HG03439 (cell line): ENCODE measurements around the gene CHPT1.
A peak's percentile ranks its signal among the peaks of the same experiment; 100 is the strongest.
"Not testable (repeated sequence)": the region's sequence is repeated elsewhere in the genome, so short reads cannot be mapped to it uniquely, and the experiment has no call there.

Experiments
- ATAC-seq: cut with Tn5 transposase; IDR thresholded peaks from one replicate; pipeline ENCODE4 v1.9.1; 2021; ENCODE audit warnings: mild to moderate bottlenecking, moderate library complexity; ENCODE audit not compliant: unreplicated experiment

CHPT1 gene

DNA sequence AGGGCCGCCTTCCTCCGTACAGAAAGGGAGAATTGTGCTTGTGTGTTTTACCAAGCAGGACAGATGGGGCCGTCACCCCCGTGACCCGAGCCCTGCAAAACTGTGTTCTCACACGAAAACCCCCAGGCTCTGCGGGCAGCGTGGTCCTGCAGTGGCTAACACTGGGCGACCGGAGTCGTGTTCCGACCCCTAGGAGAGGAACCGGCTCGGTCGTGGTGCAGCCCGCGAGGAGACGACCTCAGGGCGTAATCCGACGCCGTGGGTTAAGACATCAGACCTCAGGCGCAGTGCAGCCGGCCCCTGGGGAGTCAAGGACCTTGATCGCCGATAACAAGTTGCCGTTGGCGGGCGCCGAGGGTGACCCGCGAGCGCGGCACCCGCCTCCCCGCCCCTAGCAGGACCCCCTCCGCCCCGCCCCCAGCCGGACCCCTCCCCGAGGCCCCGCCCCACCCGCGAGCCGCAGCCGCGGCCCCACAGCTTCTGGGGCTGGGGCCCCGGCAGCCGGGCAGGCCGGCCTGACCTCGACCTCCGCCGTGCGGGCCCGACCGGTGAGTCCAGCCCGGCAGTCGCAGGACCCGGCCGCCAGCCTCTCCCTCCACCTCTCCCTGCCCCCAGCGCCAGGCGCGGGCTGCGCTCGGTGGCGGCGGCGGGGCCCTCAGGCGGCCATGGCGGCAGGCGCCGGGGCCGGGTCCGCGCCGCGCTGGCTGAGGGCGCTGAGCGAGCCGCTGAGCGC, at the start of gene CHPT1:
Gene CHPT1, plus strand, starts transcription at position 444 of the 733 bp plus-strand sequence. Its CDS starts 222 bp downstream, at position 666.
- peak; percentile 69 for ATAC-seq

DNA sequence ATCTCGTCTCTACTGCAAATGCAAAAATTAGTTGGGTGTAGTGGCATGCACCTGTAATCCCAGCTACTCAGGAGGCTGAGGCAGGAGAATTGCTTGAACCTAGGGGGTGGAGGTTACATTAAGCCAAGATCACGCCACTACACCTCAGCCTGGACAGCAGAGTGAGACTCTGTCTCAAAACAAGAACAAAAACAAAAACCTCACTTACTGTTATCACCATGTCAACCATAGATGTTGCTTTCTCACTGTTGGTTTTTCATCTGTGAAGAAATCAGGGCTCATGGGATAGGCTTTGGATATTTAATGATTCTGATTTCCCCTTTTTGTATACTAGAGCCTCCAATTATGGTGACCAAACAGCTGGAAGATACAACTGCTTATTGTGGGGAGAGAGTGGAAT, 49.7 kb upstream of the CHPT1 start:
- ATAC-seq: no peak

- no peak for ATAC-seq
Observed at GRCh38 chr12:101648195-101648594, 49.2 kb upstream of the CHPT1 start.

GRCh38 chr12:101650346-101651117, 46.9 kb upstream of the CHPT1 start:
- ATAC-seq: no peak

- no peak for ATAC-seq
Observed at GRCh38 chr12:101653030-101653429, 44.4 kb upstream of the CHPT1 start.

DNA sequence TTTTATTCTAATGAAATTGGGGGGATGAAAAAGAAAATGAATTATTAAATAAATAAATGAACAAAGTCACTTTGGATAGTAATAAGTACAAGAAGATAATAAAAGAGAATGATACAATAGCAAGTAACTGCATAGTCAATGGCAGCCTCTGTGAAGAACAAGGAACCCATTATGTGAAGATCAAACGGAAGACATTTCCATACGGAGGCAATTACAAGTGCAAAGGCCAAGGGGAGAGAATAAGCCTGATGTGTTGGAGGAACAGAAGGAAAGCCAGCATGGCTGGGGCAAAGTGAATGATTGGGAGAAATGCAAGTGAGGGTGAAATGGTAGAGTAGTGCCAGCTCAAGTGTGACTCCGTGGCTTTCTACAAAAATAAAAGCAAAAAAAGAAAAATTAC, 43.9 kb upstream of the CHPT1 start:
- ATAC-seq: no peak

DNA sequence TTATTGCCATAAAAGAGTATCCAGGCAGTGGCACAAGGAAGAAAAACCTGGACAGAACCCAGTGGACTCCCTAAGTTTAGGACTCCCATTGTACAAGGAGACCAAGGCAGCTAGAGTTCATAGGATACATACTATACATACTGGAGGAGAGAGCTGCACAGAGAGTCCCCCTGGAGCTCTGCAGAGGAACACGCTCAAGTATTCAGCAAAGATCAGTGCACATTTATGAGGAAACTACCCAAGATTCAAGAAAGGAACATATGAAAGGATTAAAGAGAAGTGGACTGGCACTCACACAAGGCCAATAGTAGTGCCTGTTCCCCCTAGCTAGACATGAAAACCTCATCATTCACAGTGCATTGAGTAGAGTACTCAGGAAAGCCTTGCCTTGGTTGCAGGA, 43.0 kb upstream of the CHPT1 start:
- no peak for ATAC-seq

DNA sequence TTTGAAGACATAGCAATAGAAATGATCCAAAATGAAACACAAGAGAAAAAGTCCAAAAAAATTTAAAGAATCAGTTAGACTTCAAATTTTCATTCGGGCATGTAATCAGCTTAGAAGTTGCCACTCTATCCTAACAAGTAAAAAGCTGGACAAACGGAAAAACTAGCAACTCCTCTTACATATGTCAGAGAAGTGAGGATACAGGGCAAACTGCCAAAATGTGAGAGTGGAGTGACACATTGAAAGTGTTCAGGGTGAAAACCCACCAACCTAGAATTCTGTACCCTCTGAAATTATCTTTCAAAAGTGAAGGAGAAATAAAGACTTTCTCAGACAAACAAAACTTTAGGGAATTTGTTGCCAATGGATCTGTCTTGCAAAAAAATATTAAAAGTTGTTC, 42.0 kb upstream of the CHPT1 start:
- ATAC-seq: no peak

GRCh38 chr12:101660662-101661061, 36.8 kb upstream of the CHPT1 start:
- ATAC-seq: not testable (repeated sequence)

GRCh38 chr12:101663298-101663697, 34.1 kb upstream of the CHPT1 start:
- ATAC-seq: no peak

GRCh38 chr12:101664992-101665391, 32.4 kb upstream of the CHPT1 start:
- no peak for ATAC-seq

DNA sequence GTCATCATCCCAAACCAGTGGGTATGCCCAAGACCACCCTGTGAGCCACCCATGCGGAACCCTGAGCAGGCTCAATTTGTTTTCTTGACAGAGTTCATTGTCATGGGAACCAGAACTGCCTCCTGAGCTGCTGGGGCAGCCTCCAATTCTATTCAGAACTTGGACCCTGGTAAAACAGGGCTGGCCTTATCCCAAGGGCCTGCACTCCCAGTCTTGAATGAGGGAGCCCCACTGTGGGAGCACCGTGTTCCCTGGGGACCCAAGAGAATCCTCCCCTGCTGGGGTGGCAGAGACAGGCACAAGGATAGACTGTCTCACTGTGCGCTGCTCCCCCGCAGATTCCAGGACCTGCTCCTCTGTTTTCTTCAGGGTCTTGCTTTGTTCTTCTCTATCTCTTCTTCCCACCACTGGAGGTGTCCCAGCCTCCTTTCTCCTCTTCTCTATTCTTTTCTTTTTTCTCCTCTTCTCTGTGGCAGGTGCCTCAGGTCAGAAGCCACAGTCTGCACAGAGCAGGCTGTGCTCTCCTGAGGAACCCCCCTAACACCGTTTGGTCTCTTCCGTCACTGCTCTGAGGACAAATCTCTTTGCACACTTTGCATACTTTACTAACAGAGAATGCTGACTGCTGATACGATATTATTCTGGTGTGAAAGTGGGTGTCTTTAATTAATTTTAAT, 31.2 kb upstream of the CHPT1 start:
- no peak for ATAC-seq

GRCh38 chr12:101667591-101667990, 29.8 kb upstream of the CHPT1 start:
- ATAC-seq: no peak

- ATAC-seq: no peak
Observed at GRCh38 chr12:101670007-101670671, 27.3 kb upstream of the CHPT1 start.

DNA sequence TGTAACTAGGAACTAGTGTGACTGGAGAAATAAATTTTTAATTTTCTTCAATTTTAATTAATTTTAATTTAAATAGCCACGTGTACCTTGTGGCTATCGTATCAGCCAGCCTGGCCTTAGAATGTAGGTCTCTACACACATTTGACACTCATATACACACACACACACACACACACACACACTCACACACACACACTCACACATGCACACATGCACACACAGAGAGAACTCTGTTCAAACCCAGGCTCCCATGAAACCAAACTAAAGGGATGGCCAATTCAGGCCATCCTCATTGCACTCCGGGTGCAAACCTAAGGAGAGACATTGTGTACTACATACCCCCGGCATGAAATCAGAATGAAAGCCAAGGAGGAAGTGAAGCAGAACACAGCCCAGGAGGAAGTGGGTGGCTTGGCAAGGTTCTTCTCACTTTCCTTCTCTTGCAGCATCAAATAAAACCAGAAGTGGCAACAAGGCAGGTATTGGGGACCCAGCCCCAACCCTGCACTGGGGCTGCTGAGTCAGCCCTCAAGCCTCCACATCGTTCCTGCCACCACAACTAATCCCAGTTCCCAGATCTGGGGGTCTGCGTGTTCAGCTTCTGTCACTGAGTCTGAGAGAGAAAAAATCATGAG, 26.2 kb upstream of the CHPT1 start:
- ATAC-seq: peak; percentile 81

DNA sequence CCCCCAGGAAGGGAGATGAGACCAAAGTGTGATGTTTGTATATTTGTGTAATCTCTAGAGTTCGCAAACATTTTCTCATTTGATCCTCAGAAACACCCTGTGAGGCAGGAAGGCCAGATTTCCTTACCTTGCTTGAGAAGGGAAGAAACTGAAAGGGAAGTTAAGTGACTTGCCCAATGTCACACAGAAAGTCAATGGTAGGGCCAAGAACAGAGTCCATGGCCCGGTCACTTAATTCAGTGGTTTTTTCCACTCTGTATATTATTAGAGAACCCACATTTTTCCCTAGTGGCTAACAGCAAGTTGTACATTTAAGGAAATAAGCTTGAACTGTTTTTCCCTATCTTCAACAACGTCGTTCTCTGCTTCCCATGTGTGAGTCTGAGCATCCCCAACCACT, 25.6 kb upstream of the CHPT1 start:
- ATAC-seq: no peak

DNA sequence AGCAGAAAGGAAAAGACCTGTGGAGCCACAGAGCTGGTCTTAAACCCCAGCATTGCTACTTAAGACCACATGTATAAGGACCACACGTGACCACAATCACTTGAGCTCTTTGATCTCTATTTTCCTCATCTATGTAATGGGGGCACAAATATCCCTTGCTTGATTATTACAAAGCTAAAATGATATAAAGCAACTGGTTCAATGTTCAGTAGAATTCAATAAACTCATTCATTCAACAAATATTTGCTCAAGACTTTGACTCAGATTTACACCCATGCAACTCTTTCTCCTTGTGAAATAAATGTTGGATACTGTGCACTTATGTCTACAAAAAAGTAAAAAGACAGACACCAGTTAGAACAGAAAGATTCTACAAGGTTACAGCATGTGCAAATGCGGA, 21.9 kb upstream of the CHPT1 start:
- no peak for ATAC-seq

- not testable (repeated sequence) for ATAC-seq
Observed at GRCh38 chr12:101676497-101676896, 20.9 kb upstream of the CHPT1 start.

DNA sequence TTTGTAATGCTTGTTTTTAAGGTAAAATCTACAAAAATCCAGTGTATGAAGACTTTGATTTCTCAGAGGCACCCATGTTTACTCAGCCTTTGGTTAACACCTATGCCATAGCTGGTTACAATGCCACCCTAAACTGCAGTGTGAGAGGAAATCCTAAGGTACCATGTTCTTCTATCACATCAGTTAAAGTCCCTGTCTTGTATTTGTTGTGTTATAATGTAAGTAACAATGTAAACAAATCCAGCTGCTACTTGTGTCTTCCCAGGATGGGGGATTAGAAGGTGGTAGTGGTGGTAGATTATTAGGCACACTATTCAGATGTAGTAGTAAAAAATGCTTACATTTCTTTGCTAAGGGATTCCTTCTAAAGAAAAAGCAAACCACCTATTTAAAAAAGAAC, 19.4 kb upstream of the CHPT1 start:
- no peak for ATAC-seq

DNA sequence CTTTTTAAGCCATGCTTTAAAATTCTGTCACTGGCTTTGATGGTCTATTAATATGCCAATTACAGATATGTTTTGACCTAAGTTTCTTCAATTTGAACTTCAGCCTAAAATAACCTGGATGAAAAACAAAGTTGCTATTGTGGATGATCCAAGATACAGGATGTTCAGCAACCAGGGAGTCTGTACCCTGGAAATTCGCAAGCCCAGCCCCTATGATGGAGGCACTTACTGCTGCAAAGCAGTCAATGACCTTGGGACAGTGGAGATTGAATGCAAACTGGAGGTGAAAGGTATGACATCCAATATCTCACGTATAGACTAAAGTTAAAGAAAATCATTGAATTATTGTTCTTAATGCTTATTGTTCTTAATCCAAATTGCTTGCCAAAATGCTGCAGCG, 17.2 kb upstream of the CHPT1 start:
- no peak for ATAC-seq

DNA sequence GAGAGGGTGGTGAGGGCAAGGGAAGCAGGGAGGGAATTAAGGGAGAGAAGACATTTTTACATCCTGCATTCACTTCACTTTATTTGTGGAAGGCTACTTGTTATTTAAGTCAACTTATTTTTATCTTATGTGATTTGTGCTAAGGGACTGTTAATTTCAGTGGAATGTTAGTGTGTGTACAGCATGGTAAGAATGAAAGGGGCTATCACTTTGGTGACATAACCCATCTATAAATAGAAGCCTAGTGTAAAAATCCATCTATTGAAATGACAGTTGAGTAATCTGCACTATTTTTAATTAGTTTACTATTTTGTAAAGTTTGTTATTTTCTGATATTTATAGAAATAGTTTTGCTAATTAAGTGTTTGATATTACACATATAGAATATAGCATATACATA, 16.8 kb upstream of the CHPT1 start:
- ATAC-seq: no peak
